ENCODE data around the gene PRAMEF5.
"Not testable (repeated sequence)": the region's sequence is repeated elsewhere in the genome, so short reads cannot be mapped to it uniquely, and the experiment has no call there.

Gene PRAMEF5

DNA sequence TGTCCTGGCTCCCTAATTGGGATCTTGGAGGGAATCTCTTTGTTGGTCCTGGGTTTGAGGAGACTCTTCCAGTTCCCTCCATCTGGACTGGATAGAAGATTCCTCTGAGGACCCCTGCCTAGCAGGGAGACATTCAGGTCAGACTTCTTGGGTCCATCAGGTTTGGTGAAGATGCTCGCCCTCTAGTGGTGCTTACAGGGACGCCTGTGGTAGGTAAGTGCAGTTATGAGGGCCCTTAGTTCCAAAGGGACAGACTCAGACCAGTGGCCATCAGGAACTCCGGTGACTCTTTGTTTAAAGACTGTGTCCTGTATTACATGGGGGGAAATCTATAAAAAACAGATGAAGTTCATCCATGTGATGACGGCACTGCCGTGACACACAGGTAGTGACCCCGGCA, 23.0 kb downstream of the PRAMEF5 start:
- not testable (repeated sequence) for DNase-seq (ENCODE audit: low spot score)

DNA sequence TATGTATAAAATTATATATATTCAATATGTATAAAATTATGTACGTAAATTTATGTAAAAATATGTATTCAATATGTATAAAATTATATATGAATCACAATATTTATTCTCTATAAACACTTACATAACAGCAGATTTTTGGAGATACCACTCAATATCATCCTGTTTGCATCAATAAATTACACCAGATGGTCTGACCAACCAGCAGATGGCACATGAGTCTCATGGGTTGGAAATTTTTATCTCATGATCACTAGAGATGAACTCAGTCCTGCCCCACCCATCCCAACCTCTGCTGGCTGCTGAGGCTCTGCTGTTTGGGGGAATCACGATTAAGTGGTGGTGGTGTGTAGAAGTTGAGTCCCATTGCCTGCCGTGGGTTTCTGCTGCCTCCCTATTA, 25.6 kb downstream of the PRAMEF5 start:
- not testable (repeated sequence) for DNase-seq (ENCODE audit: low spot score)

DNA sequence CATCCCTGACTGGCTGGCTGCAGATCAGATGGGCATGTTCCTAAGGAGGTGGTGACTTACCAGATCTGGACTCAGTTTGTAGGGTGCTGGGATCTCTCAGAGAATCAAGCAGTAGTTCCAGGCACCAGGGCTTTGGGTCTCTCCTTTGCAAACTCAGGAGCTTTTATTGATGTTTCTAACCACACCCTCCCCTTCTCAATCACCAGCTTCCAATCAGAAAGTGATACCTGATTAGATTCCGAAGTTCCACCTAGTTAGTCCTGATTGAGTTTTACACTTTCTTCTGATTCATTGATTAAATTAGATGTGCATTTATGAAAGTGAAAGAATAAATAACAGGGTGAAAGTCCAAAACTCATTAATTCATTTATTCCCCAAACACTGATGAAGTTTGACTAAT, 31.0 kb downstream of the PRAMEF5 start, which contains the start of gene PRAMEF8:
PRAMEF8 (minus strand) TSS at position 101 of the 400 bp plus-strand sequence. CDS start 1,046 bp downstream, outside the sequence.
- DNase-seq (ENCODE audit: low spot score) = not testable (repeated sequence)

DNA sequence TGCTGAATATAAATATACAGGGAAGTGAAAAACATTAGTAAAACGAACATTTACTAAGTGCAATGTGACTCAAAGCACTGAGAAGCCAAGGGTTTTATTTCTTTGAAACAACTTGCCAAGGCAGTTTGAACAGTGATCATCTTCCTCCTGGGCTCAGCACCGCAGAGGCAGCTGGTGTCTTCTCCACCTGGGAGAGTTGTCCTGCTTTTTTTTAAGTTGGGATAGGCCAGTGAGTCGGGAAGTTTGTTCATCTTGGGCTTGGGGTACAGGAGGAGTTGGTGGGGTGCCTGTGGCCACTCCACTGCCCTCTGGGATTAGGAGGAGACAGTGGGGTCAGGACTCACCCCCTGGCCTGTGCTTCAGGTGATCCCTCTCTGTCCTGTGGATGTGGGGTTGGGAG, 35.0 kb downstream of the PRAMEF5 start:
- DNase-seq (ENCODE audit: low spot score) = not testable (repeated sequence)

DNA sequence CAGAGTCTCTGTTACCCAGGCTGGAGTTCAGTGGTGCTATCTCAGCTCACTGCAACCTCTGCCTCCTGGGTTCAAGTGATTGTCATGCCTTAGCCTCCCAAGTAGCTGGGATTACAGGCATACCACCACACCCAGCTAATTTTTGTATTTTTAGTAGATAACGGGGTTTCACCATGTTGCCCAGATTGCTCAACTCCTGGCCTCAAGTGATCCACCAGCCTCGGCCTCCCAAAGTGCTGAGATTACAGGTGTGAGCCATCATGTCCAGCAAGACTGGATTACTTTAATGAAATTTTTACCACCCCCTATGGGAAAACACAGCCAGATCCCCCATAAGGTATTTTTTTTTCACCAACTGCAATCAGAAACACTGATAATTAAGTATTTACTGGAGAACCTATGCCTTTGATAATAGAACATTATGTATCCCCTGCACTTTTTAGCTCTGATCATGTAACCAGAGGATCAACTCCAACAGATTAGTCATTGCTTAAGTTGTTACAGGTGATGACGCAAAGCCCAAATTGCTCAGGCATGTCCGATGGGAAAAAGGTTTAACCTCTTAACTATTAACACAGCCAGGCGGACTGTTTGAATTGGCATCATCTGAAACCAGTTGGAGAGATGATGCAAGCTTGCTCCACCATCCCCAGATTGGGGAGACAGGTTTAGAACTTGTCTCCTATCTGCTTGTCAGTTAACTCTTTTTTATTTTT, 43.4 kb downstream of the PRAMEF5 start:
- DNase-seq (ENCODE audit: low spot score) = not testable (repeated sequence)

DNA sequence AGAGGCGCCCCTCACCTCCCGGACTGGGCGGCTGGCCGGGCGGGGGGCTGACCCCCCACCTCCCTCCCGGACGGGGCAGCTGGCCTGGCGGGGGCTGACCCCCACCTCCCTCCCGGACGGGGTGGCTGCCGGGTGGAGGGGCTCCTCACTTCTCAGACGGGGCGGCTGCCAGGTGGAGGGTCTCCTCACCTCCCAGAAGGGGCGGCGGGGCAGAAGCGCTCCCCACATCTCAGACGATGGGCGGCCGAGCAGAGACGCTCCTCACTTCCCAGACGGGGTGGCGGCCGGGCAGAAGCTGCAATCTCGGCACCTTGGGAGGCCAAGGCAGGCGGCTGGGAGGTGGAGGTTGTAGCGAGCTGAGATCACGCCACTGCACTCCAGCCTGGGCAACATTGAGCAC, 44.7 kb downstream of the PRAMEF5 start:
- not testable (repeated sequence) for DNase-seq (ENCODE audit: low spot score)

DNA sequence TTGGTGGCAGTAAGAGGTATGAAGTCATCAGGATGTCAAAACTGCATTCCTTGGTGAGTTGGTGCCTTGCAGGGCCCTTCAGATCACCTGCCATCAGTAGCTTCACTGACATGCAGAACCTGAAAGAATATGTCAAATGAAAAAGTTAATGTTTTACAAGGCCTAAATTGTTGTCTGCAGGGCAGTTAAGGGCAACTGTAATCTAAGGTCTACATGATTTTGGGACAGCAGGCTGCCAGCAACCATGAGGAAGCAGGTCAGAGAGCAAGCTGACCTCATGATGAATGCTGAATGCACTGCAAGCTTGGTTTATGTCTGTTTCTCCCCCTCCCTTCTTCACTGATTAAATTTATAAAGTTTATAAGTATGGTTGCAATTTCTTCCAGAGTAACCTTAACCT, 48.2 kb downstream of the PRAMEF5 start:
- DNase-seq (ENCODE audit: low spot score) = not testable (repeated sequence)

DNA sequence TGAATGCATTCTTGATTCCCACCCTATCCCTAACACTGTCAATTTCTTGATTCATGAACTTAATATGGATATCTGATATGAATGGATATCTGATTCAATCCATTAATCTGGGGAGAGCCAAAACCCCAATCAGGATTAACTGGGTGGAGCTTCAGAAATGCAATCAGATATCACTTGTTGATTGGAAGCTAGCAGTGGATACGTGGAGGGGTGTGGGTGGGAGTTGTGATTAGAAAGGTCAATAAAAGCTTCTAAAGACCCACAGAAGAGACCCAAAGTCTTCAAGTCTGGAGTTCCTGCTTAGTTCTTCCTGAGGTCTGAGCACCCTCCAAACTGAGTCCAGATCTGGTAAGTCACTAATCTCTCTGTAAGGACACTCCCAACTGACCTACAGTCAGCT, 49.2 kb downstream of the PRAMEF5 start, which contains the start of gene PRAMEF33:
PRAMEF33 (plus strand) TSS at position 301 of the 400 bp plus-strand sequence. CDS start 2,416 bp downstream, outside the sequence.
- not testable (repeated sequence) for DNase-seq (ENCODE audit: low spot score)

Data from Ammon's horn (tissue), 1 donor.